ENCODE measurements around the gene CHST6.
"Not testable (repeated sequence)": the region's sequence is repeated elsewhere in the genome, so short reads cannot be mapped to it uniquely, and the experiment has no call there.

CHST6 gene

DNA sequence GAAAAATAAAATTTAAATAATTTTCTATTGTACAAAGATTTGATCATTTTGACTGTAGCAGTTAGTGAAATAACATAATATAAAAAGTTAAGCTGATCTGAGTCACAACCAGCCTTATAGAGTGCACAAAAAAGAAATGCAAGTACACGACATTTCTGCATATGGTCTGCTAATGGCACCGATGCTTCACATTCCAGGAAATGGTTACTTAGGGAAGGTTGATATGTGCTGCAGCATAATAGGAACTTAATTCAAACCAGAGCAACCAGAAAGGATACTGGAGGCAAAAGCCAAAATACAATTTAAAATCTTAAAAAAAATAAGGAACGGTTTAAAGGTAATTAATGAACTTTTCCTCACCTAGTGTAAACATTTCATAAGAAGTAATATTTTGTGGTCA, 51.9 kb downstream of the CHST6 start:
- H3K27ac ChIP-seq, result no peak overlapping the region
- TF ChIP-seq, protein P1, sequence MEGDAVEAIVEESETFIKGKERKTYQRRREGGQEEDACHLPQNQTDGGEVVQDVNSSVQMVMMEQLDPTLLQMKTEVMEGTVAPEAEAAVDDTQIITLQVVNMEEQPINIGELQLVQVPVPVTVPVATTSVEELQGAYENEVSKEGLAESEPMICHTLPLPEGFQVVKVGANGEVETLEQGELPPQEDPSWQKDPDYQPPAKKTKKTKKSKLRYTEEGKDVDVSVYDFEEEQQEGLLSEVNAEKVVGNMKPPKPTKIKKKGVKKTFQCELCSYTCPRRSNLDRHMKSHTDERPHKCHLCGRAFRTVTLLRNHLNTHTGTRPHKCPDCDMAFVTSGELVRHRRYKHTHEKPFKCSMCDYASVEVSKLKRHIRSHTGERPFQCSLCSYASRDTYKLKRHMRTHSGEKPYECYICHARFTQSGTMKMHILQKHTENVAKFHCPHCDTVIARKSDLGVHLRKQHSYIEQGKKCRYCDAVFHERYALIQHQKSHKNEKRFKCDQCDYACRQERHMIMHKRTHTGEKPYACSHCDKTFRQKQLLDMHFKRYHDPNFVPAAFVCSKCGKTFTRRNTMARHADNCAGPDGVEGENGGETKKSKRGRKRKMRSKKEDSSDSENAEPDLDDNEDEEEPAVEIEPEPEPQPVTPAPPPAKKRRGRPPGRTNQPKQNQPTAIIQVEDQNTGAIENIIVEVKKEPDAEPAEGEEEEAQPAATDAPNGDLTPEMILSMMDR (conservative IDR thresholded peaks at IDR 0.05), result no peak

DNA sequence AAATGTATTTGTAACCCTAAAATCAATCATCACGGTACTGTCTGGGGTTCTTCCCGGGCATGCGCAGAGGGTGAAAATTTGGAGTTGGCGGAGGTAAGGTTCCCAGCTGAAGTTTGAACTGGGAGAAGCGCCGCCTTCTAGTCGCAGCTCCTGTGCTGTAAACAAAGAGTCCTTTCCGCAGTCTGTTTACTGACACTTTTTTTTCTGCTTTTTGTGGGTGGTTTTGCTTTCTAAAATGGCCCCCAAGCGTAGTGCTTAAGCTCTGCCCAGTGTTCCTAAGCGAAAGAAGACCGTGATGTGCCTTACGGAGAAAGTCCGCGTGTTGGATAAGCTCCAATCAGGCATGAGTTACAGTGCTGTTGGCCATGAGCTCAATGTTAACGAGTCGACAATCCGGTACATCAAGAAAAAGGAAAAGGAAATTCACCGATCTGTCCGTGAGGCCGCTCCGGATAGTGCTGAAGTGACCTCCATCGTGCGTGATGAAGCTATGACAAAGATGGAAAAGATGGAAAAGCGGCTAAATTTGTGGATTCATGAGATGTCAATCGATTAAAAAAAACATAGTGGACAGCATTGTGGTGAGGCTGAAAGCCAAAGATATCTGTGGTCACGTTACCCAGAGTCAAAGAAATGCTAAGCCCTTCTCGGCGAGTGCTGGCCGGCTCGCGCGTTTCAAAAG, 61.4 kb downstream of the CHST6 start:
- H3K27ac ChIP-seq, result peak overlapping the region; percentile 82
- TF ChIP-seq, protein P1 (conservative IDR thresholded peaks at IDR 0.05), result no peak

DNA sequence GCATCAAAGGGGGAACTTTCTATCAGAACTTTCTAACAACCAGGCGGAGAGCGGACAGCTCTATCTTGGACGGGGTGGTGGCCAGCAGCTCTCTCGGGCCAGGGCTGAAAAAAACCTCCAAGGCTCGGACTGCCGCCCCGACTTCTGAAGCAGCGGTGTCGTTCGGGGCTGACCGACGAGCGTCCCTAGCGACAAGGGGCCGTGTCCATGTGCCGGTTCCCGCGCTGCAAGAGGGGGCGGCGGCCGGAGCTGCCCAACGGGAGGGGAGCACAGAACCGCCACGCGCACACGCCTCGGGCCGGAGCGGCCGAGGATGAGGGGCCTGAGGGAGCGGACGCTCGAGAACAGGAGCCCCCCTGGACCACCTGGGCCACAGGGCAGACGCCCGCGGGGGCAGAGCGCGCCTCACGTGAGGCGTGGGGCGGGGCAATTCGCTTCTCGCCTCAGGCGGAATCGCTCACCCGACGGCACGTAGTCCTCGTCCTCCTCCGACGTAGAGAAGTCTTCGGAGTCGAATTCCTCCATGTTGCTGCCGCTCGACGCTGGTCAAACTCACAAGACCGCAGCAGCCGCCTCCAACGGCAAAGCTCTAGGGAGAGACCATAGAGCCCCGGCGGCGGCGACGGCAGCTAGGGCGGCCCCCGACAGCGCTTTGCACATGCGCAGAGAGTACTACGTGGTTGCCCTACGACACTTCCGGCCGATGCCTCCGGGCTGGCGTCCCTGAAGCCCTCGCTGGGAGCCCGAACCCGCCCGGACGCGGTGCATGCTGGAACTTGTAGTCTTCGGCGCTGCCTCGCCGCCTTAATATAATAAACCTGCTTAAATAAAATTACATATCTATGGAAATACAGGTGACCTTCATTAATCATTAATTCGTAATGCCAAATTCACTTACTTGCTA, 62.2 kb downstream of the CHST6 start, which contains the start of gene CFDP1:
Gene CFDP1 (minus strand): TSS at position 676 of the 904 bp plus-strand sequence. CDS start 151 bp downstream, at position 525.
- TF ChIP-seq, protein P1 (conservative IDR thresholded peaks at IDR 0.05), result no peak
- no peak for TF ChIP-seq ZFX (IDR thresholded peaks at IDR 0.05)
- H3K27ac ChIP-seq, result peak within 1 kb of the TSS; percentile 82

DNA sequence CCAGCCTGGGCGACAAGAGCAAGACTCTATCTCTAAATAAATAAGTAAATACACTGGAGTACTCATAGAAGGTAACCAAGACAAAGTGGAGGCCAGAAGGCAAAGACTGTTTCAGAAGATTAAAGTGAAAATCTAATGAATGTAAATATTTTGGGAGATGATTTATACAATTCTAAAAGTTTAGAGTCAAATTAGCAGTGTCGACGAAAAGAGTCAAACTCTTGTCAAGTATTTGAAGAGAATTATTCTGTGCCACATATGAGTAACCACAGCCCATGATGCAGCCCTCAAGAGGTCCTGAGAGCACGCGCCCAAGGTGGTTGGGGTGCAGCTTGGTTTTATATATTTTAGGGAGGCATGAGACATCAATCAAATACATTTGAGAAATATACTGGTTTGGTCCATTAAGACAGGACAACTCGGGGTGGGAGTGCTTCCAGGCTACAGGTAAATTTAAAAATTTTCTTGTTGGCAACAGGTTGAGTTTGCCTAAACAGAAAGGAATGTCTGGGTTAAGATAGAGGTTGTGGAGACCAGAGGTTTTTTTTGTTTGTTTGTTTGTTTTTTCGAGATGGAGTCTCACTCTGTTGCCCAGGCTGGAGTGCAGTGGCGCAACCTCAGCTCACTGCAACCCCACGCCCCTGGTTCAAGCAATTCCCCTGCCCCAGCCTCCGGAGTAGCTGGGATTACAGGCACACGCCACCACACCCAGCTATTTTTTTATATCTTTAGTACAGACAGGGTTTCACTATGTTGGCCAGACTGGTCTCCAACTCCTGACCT, 65.4 kb downstream of the CHST6 start:
- TF ChIP-seq, protein P1 (conservative IDR thresholded peaks at IDR 0.05), result no peak
- no peak for TF ChIP-seq ZFX (IDR thresholded peaks at IDR 0.05)
- H3K27ac ChIP-seq, result no peak overlapping the region

DNA sequence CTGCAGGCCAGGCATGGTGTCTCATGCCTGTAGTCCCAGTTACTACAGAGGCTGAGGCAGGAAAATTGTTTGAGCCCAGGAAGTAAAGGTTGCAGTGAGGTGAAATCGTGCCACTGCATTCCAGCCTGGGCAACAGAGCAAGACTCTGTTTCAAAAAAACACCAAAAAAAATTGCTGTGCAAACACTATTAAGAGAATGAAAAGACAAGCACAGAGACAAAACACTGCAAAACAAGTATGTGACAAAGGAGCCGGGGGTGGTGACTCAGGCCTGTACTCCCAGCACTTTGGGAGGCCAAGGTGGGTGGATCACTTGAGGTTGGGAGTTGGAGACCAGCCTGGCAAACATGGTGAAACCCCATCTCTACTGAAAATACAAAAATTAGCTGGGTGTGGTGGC, 68.7 kb downstream of the CHST6 start:
- H3K27ac ChIP-seq, result not testable (repeated sequence)

DNA sequence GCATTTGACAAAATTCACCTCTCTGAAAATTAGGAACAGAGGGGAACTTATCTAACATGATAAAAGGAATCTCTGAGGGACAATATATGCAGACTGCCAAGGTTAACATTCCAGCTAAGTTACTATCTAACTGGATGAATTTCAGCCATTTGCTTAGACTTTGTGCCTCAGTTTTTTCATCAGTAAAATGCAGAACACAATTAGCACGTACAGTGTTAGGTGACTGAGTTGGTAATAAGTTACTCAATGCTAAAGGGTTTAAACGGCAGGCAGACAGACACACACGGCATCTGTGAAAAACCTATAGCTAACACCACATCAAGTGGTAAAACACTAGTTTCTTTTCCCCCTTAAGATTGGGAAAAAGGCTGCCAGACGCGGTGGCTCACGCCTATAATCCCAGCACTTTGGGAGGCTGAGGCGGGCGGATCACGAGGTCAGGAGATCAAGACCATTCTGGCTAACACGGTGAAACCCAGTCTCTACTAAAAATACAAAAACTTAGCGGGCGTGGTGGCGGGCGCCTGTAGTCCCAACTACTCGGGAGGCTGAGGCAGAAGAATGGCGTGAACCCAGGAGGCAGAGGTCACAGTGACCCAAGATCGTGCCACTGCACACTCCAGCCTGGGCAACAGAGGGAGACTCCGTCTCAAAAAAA, 71.0 kb downstream of the CHST6 start:
- not testable (repeated sequence) for H3K27ac ChIP-seq

DNA sequence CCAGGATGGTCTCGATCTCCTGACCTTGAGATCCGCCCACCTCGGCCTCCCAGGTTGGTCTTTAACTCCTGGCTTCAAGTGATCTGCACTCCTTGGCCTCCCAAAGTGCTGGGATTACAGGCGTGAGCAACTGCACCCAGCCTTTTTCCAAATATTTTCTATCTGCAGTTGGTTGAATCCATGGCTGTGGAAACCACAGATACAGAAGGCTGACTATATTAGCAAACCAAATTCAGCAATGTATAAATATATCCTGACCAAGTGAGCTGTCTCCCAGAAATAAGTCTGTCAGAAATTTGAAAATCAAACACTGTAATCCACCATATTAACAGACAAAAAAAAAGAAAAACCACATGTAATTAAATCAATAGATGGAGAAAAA, 71.5 kb downstream of the CHST6 start:
- no peak for TF ChIP-seq ZFX (IDR thresholded peaks at IDR 0.05)
- TF ChIP-seq, protein P1 (conservative IDR thresholded peaks at IDR 0.05), result no peak
- H3K27ac ChIP-seq, result no peak overlapping the region

Data from C4-2B (cell line).